Spleen (tissue), 7 donors: ENCODE measurements around the gene CDKN3.

Experiments used
- POLR2A ChIP-seq, 3 donors: fragments of 450-650 bp; IDR thresholded peaks; one replicate each; pipeline ENCODE4 v1.5.1; 2017; ENCODE audit warnings: antibody characterized with exemption in 3 of 3, mild to moderate bottlenecking in 1 of 3
- POLR2AphosphoS5 ChIP-seq, 3 donors: sonication (generic); formaldehyde crosslinking; IDR thresholded peaks; one replicate each; pipeline ENCODE4 v1.5.1; 2017; ENCODE audit warnings: antibody characterized with exemption in 3 of 3
- TF ChIP-seq, protein P1 (sequence below), 11 experiments: fragments of 200-600 bp in 7 of 11; fragments of 450-650 bp in 4 of 11; sonication (generic) in 4 of 11; IDR thresholded peaks in 8 of 11; conservative IDR thresholded peaks in 3 of 11; 1 replicate in 7 of 11; 2 replicates in 4 of 11; pipeline versions ENCODE4 v1.4.0 to v1.8.0; 2016 to 2021; ENCODE audit warnings: antibody characterized with exemption in 11 of 11, inconsistent platforms in 4 of 11, mild to moderate bottlenecking in 1 of 11
- donor health status: DM: no; HTN: no; CAD: no; lungs with moderate emphysema.
- donor health status: DM: no; HTN: no; CAD: no.
- donor health status: DM: no; HTN: no; CAD: no.

DNA sequence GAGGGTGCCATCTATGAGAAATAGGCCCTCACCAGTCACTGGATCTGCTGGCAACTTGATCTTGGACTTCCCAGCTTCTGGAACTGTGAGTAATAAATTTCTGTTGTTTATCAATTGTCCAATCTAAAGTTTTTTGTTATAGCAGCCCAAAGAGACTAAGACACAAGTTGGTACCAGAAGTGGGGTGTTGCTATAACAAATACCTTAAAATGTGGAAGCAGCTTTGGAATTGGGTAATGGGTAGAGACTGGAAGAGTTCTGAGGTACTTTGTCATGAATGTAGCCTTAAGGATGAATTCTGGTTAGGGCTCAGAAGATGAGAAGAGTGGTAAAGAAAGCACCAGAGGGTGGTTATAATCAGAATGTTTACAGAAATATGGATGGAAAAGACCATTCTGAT is 70.5 kb downstream of the CDKN3 start:
- TF ChIP-seq, protein P1, sequence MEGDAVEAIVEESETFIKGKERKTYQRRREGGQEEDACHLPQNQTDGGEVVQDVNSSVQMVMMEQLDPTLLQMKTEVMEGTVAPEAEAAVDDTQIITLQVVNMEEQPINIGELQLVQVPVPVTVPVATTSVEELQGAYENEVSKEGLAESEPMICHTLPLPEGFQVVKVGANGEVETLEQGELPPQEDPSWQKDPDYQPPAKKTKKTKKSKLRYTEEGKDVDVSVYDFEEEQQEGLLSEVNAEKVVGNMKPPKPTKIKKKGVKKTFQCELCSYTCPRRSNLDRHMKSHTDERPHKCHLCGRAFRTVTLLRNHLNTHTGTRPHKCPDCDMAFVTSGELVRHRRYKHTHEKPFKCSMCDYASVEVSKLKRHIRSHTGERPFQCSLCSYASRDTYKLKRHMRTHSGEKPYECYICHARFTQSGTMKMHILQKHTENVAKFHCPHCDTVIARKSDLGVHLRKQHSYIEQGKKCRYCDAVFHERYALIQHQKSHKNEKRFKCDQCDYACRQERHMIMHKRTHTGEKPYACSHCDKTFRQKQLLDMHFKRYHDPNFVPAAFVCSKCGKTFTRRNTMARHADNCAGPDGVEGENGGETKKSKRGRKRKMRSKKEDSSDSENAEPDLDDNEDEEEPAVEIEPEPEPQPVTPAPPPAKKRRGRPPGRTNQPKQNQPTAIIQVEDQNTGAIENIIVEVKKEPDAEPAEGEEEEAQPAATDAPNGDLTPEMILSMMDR (IDR thresholded peaks at IDR 0.05 in 8 of 11, conservative IDR thresholded peaks at IDR 0.05 in 3 of 11) = no peak
- TF ChIP-seq POLR2A (IDR thresholded peaks at IDR 0.05) (no peak), POLR2AphosphoS5 (IDR thresholded peaks at IDR 0.05) (no peak)
